GM23248 (cell line): ENCODE measurements around the gene KIF20B. TPM values are rescaled to one million over a fixed set of nuclear protein-coding genes. Genes with fewer than 3 reads are reported as not detected.

Experiments used
- DNase-seq: peaks from one replicate; pipeline ENCODE4 v3.0.0-alpha.2; 2015
- H2AFZ ChIP-seq: fragments of 200-600 bp; sonication (generic); 2 replicates; pipeline ENCODE4 v1.6.1; 2016; ENCODE audit warnings: antibody characterized with exemption
- H3F3A ChIP-seq: fragments of 200-600 bp; sonication (generic); 2 replicates; pipeline ENCODE4 v1.6.1; 2016; ENCODE audit warnings: mild to moderate bottlenecking, antibody characterized with exemption, mixed run types; ENCODE audit not compliant: insufficient read depth
- H3K27ac ChIP-seq: fragments of 200-600 bp; sonication (generic); 2 replicates; pipeline ENCODE4 v1.5.1; 2016; ENCODE audit warnings: mild to moderate bottlenecking
- H3K27me3 ChIP-seq: fragments of 200-600 bp; sonication (generic); replicated peaks from 2 replicates; pipeline ENCODE4 v1.6.1; 2016; ENCODE audit warnings: mild to moderate bottlenecking; ENCODE audit not compliant: insufficient read depth
- H3K36me3 ChIP-seq: fragments of 200-600 bp; sonication (generic); 2 replicates; pipeline ENCODE4 v1.6.1; 2016; ENCODE audit warnings: low read depth, mild to moderate bottlenecking
- H3K4me1 ChIP-seq: fragments of 200-600 bp; sonication (generic); 2 replicates; pipeline ENCODE4 v1.6.1; 2016; ENCODE audit warnings: mild to moderate bottlenecking; ENCODE audit not compliant: insufficient read depth
- H3K4me2 ChIP-seq: fragments of 200-600 bp; sonication (generic); one replicate; pipeline ENCODE4 v1.6.1; 2016; ENCODE audit warnings: mild to moderate bottlenecking; ENCODE audit not compliant: unreplicated experiment
- H3K4me3 ChIP-seq: fragments of 200-600 bp; sonication (generic); 2 replicates; pipeline ENCODE4 v1.5.1; 2016; ENCODE audit warnings: mild to moderate bottlenecking
- H3K79me2 ChIP-seq: fragments of 200-600 bp; sonication (generic); 2 replicates; pipeline ENCODE4 v1.6.1; 2016; ENCODE audit warnings: mild to moderate bottlenecking; ENCODE audit not compliant: insufficient read depth
- H3K9ac ChIP-seq: fragments of 200-600 bp; sonication (generic); 2 replicates; pipeline ENCODE4 v1.6.1; 2016; ENCODE audit warnings: mild to moderate bottlenecking
- H3K9me2 ChIP-seq: fragments of 200-600 bp; sonication (generic); 2 replicates; pipeline ENCODE4 v1.6.1; 2016; ENCODE audit warnings: mixed run types, mild to moderate bottlenecking, moderate library complexity; ENCODE audit not compliant: insufficient read depth
- H3K9me3 ChIP-seq: fragments of 200-600 bp; sonication (generic); one replicate; pipeline ENCODE4 v1.6.1; 2017; ENCODE audit warnings: low read depth
- H4K20me1 ChIP-seq: fragments of 200-600 bp; sonication (generic); 2 replicates; pipeline ENCODE4 v1.6.0; 2016; ENCODE audit not compliant: insufficient read depth
- EZH2 ChIP-seq: fragments of 200-600 bp; sonication (generic); IDR thresholded peaks from 2 replicates; pipeline ENCODE4 v1.6.1; 2018; ENCODE audit warnings: antibody characterized with exemption, mild to moderate bottlenecking; ENCODE audit not compliant: insufficient read depth, poor library complexity, severe bottlenecking
- EZH2phosphoT487 ChIP-seq: fragments of 200-600 bp; sonication (generic); IDR thresholded peaks from 2 replicates; pipeline ENCODE4 v1.6.1; 2018; ENCODE audit warnings: antibody characterized with exemption, moderate library complexity, mild to moderate bottlenecking, low read depth; ENCODE audit not compliant: insufficient read depth
- WGBS, 2 experiments: methylation state at CpG; one replicate each; pipeline ENCODE4 v1.1.6; 2015 to 2017; ENCODE audit warnings: low lambda C conversion rate in 2 of 2, low coverage in 1 of 2; ENCODE audit errors: missing lambda C conversion rate in 2 of 2; 5-methylcytosine and 5-hydroxymethylcytosine counted together
- in situ Hi-C: fragments of 300-500 bp; cut with MboI; formaldehyde crosslinking; loops from 2 replicates; pipeline ENCODE4 v1.15.0; 2020
- polyA plus RNA-seq: library from polyadenylated mRNA; unstranded; fragments of >200 nt; fragmentation: Nextera tagmentation; extraction: Ambion mirVana; gene quantifications from 2 replicates; pipeline ENCODE4 v1.2.1, GENCODE V29; 2016
- total RNA-seq: library from RNA; depleted of rRNA; stranded (reverse); fragments of >200 nt; shearing (Covaris generic); gene quantifications from 2 replicates; pipeline ENCODE4 v1.2.3, GENCODE V29; 2014

KIF20B gene
- total and polyA plus RNA-seq, 2 experiments from 2014 or later = 8.9 to 17.1 TPM

DNA sequence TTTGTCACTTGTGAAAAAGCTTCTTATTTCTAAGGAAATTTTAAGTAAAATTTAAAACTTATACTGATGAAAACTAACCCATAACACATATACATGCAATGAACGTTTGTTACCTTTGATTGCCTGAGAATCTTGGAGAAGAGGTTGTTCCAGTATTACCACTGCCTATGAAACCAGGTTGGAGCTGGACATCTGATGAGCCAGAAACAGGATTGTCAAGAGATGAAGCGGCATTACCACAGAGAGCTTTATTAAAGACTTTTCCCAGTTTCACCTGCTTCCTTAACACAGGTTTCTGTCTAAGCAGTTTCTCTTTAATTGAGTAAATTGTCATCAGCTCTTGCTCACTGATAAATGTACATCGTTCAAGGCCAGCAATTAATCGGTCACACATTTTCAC lies 9.0 kb upstream of the KIF20B start:
- Histone ChIP-seq H3K9me3 (no peaks in the 10 kb centered on the region), H3K79me2 (no peaks in the 10 kb centered on the region), H3K27me3 (no peaks in the 10 kb centered on the region), H2AFZ (no peak overlapping the region), H4K20me1 (no peaks in the 10 kb centered on the region), H3F3A (no peaks in the 10 kb centered on the region), H3K4me2 (no peak overlapping the region), H3K9ac (no peak overlapping the region), H3K4me3 (no peak overlapping the region), H3K27ac (no peak overlapping the region), H3K36me3 (no peaks in the 10 kb centered on the region), H3K9me2 (no peaks in the 10 kb centered on the region), H3K4me1 (no peaks in the 10 kb centered on the region)
- 80 to 82% methylated on average over 4 of the region's 4 CpGs for WGBS, 2 experiments
- TF ChIP-seq EZH2 (no peak), EZH2phosphoT487 (no peak)
- in situ Hi-C loops = no loop called here
- DNase-seq = no peak

DNA sequence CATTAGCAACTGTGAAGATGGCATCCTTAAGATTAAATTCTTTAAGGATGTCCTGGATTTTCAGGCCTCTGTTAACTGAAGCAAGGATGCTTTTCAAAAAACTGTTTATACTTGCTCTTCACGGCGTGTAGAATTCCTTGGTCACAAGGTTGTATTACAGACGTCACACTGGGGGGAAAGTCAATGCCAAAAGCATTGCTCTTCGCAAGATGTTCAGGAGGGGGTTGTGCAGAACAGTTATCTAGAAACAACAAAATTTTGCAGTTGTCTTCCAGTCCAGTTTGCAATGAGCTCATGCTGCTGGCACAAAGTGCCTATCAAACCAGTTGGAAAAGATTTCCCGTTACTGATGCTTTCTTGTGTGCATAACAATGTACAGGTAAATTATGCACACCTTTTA lies 8.2 kb upstream of the KIF20B start:
- DNase-seq = no peak
- no peaks in the 10 kb centered on the region for H4K20me1 ChIP-seq
- H3K9me2 ChIP-seq = no peaks in the 10 kb centered on the region
- no peak overlapping the region for H3K4me3 ChIP-seq
- H3K4me1 ChIP-seq = no peaks in the 10 kb centered on the region
- H3K27ac ChIP-seq = no peak overlapping the region
- H3K36me3 ChIP-seq = no peaks in the 10 kb centered on the region
- H3F3A ChIP-seq = no peaks in the 10 kb centered on the region
- in situ Hi-C loops = no loop called here
- no peak overlapping the region for H3K4me2 ChIP-seq
- H3K9me3 ChIP-seq = no peaks in the 10 kb centered on the region
- H2AFZ ChIP-seq = no peak overlapping the region
- H3K9ac ChIP-seq = no peak overlapping the region
- H3K79me2 ChIP-seq = no peaks in the 10 kb centered on the region
- no peak for TF ChIP-seq EZH2
- no peak for TF ChIP-seq EZH2phosphoT487
- H3K27me3 ChIP-seq = no peaks in the 10 kb centered on the region
- 95 to 96% methylated on average over 5 of the region's 5 CpGs for WGBS, 2 experiments

DNA sequence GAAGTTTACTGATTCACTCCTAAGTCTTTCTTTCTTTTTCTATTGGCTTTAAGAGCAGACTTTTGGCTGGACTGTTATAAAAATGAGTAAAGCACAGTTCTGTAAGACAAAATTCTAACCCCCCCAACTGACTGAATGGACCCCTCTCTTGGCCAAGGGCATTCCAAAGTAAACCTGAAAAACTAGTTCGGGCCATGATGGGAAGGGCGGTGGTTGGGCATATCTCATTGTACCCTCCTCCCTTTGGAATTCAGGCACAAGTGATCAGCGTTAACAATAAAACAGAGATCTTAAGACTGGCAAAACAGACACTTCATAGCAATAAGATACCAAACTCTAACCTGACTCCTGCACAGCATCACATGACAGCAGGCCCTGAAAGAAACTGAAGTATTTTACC lies 6.1 kb upstream of the KIF20B start:
- H3K79me2 ChIP-seq = no peaks in the 10 kb centered on the region
- H3K4me1 ChIP-seq = peaks cover 1% of the 10 kb centered on the region
- H3K36me3 ChIP-seq = no peaks in the 10 kb centered on the region
- no peaks in the 10 kb centered on the region for H4K20me1 ChIP-seq
- no peak overlapping the region for H2AFZ ChIP-seq
- no peak overlapping the region for H3K4me3 ChIP-seq
- TF ChIP-seq EZH2 = no peak
- no peak for TF ChIP-seq EZH2phosphoT487
- DNase-seq = no peak
- no peak overlapping the region for H3K27ac ChIP-seq
- 97 to 98% methylated on average over 3 of the region's 3 CpGs for WGBS, 2 experiments
- H3K9me2 ChIP-seq = no peaks in the 10 kb centered on the region
- H3K27me3 ChIP-seq = no peaks in the 10 kb centered on the region
- in situ Hi-C loops = no loop called here
- H3F3A ChIP-seq = 0 out of 2 replicates have a peak, but pooled peaks cover under 1% of the 10 kb centered on the region
- no peaks in the 10 kb centered on the region for H3K9me3 ChIP-seq
- H3K4me2 ChIP-seq = no peak overlapping the region
- H3K9ac ChIP-seq = no peak overlapping the region

DNA sequence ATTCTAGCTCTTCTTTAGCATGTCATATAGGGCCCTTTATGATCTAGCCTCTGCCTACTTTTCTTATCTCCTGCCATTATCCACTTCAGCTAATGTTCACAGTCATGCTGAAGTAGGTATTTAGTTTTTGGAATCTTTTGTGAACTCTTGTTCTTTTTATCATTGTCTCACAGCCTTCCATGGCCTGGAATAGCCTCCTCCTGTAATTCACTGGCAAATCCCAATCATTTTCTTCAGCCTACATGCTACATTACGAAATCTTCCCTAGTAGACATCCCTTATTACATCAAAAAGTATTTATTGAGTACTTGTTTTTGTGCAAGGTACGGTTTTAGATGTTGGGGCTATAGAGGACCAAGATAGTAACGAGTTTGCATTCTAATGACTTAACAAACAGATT lies 3.4 kb upstream of the KIF20B start:
- 0 out of 2 replicates have a peak, but pooled peaks cover 8% of the 10 kb centered on the region for H3F3A ChIP-seq
- no peak overlapping the region for H3K9ac ChIP-seq
- 80 to 93% methylated on average over 3 of the region's 3 CpGs for WGBS, 2 experiments
- no peak overlapping the region for H2AFZ ChIP-seq
- no peaks in the 10 kb centered on the region for H4K20me1 ChIP-seq
- H3K4me3 ChIP-seq = no peak overlapping the region
- no peaks in the 10 kb centered on the region for H3K27me3 ChIP-seq
- H3K27ac ChIP-seq = no peak overlapping the region
- no peak for DNase-seq
- in situ Hi-C loops = no loop called here
- peaks cover 17% of the 10 kb centered on the region for H3K4me1 ChIP-seq
- H3K79me2 ChIP-seq = peaks cover 13% of the 10 kb centered on the region
- no peaks in the 10 kb centered on the region for H3K36me3 ChIP-seq
- no peaks in the 10 kb centered on the region for H3K9me3 ChIP-seq
- no peaks in the 10 kb centered on the region for H3K9me2 ChIP-seq
- no peak overlapping the region for H3K4me2 ChIP-seq
- TF ChIP-seq EZH2phosphoT487 (no peak), EZH2 (no peak)

DNA sequence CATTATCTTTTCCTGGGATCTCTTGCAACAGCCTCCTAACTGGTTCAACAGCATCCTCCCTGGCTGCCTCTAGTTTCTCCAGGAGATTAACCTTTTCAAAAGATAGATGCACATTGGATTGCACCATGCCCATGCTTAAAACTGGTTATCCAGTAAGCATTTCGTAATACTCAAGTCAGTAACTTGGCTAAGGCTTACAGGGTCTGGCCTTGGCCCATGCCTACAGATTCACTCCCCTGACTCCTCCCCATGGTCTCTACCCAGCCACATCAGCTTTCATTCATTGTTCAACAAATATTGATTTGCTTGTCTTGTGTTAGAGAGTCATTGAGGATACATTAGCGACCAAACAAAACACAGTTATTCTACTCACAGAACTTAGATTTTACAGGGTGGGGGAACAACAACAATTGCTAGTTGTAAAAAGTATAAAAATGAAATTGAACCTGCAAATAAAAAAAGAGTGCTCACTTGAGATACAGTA lies 1.8 kb upstream of the KIF20B start:
- Histone ChIP-seq H3F3A (0 out of 2 replicates have a peak, but pooled peaks cover 8% of the 10 kb centered on the region), H3K9me3 (no peaks in the 10 kb centered on the region), H3K4me3 (no peak overlapping the region), H3K9ac (no peak overlapping the region), H3K36me3 (no peaks in the 10 kb centered on the region), H3K79me2 (peaks cover 30% of the 10 kb centered on the region), H3K9me2 (no peaks in the 10 kb centered on the region), H3K27me3 (no peaks in the 10 kb centered on the region), H3K27ac (no peak overlapping the region), H3K4me2 (no peak overlapping the region), H2AFZ (no peak overlapping the region), H3K4me1 (peaks cover 19% of the 10 kb centered on the region), H4K20me1 (no peaks in the 10 kb centered on the region)
- TF ChIP-seq EZH2 (no peak), EZH2phosphoT487 (no peak)
- in situ Hi-C loops = loop anchor here (25.0 kb wide), 1 partner anchor 287 kb away; the partner anchor contains the start of gene IFIT5
- DNase-seq = no peak
- WGBS, 2 experiments = 82 to 91% methylated on average over 2 of the region's 2 CpGs
